ENCODE measurements around the gene LMOD1. TPM values are rescaled to one million over a fixed set of nuclear protein-coding genes. Genes with fewer than 3 reads are reported as not detected.
"Not testable (repeated sequence)": the region's sequence is repeated elsewhere in the genome, so short reads cannot be mapped to it uniquely, and the experiment has no call there.

LMOD1 gene
- total RNA-seq = 41.6 TPM

DNA sequence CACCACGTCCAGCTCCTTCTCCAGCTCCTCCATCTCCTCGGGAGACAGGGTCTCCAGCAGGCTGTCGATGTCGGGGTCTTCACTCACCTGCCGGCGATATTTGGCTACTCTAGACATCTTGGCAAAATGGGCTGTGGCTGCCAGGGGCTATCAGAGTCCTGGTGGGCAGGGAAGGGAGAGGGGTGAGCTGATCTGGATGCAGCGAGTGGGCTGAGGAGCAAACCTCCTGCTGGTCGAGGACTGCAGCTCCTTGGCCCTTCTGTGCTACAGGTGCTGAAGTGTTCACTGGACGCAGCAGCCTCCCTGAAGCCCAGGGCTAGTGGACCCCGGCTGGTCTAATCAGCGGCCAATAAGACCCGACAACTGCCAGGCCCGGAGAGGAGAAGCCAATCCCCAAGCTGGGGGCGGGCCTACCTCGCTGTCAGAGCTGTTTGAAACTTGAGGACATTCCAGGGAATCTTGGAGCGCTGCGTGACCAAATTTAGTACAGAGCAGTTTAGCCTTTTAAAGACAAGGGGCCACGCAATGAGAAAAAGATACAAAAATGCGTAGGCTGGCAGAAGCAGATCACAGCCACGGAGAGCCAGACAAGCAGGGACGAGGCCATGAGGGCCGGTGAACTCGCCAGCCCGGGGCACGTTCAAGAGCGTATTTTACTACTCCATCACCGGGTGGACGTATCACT lies at the start of gene LMOD1:
LMOD1 (minus strand) TSS at position 325 of the 685 bp plus-strand sequence; CDS start at position 117, 208 bp downstream.
- DNase-seq (ENCODE audit: low spot score) = peak; percentile 88
- ATAC-seq = peak; percentile 96
- intact Hi-C loops (cut with DNase I) = no loop called here

GRCh38 chr1:201990427-201990826 lies 44.1 kb upstream of the LMOD1 start:
- peak; percentile 18 for DNase-seq (ENCODE audit: low spot score)
- ATAC-seq = no peak
- intact Hi-C loops (cut with DNase I) = no loop called here

DNA sequence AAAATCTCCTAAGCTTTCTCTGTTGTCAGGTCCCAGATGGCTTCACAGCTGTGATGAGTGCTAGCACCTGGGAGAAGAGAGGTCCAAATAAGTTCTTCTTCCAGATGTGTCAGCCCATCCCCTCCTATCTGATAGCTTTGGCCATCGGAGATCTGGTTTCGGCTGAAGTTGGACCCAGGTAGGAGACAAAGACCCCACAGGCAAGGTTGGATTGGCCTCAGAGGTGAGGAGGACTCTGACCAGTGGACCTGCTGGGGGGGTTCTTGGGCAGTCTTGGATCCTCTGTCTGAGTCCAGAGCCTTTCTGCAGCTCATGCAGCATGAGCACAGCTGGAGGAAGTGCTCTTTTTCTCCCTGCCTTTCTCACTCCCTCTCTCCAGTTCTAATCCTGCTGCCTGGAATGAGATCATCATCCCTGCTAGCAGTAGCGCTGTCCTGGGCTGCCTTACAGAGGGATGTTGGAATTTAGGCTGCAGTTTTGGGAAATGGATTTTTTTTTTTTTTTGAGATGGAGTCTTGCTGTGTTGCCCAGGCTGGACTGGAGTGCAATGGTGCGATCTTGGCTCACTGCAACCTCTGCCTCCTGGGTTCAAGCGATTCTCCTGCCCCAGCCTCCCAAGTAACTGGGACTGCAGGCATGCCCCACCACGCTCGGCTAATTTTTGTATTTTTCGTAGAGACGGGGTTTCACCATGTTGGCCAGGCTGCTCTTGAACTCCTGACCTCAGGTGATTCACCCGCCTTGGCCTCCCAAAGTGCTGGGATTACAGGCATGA lies 43.2 kb upstream of the LMOD1 start:
- ATAC-seq = no peak
- intact Hi-C loops (cut with DNase I) = no loop called here
- DNase-seq (ENCODE audit: low spot score) = peak; percentile 43

DNA sequence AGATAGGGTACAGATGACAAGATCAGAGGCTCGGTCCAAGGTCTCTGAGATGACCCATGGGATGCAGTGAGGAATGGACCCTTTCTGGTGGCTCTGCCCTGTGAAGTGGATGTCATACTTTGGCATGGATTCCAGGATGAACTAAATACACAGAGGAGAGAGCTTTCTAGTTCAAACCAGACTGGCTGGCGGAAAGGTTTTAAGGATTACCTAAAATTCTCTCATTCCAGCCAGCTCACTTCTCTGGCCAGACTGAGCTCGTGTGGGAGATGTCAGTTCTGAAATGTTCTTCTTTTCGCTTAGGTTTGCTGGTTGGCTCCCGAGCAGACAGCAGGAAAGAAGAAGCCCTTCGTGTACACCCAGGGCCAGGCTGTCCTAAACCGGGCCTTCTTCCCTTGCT lies 42.3 kb upstream of the LMOD1 start:
- ATAC-seq = peak; percentile 36
- peak; percentile 19 for DNase-seq (ENCODE audit: low spot score)
- intact Hi-C loops (cut with DNase I) = no loop called here

GRCh38 chr1:201985355-201985754 lies 39.0 kb upstream of the LMOD1 start:
- ATAC-seq (no peak), DNase-seq (ENCODE audit: low spot score) (peak; percentile 7)
- intact Hi-C loops (cut with DNase I) = no loop called here

- ATAC-seq = no peak
- intact Hi-C loops (cut with DNase I) = no loop called here
- no peak for DNase-seq (ENCODE audit: low spot score)
Measured at GRCh38 chr1:201984446-201984845, 38.1 kb upstream of the LMOD1 start.

DNA sequence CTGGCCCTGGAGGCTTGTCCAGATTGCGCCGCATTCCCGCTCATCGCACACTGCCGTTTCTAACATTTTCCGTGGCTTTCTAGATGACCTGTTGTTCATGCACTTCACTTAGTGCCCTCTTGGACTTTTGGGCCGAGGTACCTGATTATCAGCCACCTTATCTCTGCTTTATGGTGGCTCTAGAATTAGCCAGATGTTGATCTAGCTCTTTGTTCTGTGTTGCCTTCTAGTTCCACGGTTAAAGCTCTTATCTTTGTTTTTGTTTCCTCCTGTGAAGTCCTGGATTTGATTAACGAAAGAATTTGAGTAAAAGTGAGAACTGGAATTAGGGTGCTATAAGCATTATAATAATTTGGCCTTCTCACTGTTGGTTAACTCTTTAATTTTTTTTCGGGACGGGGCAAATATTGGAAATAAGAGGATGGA lies 37.0 kb upstream of the LMOD1 start:
- ATAC-seq (no peak), DNase-seq (ENCODE audit: low spot score) (no peak)
- intact Hi-C loops (cut with DNase I) = no loop called here

DNA sequence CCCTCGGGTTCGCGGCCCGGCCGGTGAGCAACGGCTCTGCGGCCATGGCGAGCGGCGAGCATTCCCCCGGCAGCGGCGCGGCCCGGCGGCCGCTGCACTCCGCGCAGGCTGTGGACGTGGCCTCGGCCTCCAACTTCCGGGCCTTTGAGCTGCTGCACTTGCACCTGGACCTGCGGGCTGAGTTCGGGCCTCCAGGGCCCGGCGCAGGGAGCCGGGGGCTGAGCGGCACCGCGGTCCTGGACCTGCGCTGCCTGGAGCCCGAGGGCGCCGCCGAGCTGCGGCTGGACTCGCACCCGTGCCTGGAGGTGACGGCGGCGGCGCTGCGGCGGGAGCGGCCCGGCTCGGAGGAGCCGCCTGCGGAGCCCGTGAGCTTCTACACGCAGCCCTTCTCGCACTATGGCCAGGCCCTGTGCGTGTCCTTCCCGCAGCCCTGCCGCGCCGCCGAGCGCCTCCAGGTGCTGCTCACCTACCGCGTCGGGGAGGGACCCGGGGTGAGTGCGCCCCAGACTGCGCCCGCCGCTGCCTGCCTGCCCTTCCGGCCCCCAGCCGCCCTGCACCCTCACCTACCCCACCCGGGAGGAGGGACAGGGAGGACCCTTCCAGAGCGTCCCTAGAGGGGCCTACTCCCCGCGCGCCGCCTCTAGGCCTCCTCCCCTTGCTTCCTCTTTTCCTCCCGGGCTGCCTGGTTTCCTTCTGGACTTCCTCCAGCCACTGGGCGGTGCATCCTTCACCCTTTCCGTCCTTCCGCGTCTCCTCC lies 36.5 kb upstream of the LMOD1 start, which contains the start of gene RNPEP:
RNPEP (plus strand) TSS at position 26 of the 757 bp plus-strand sequence; CDS start at position 45, 19 bp downstream.
- intact Hi-C loops (cut with DNase I) = no loop called here
- DNase-seq (ENCODE audit: low spot score) (peak; percentile 87), ATAC-seq (peak; percentile 89)

GRCh38 chr1:201982082-201982622 lies 35.8 kb upstream of the LMOD1 start:
- ATAC-seq = peak; percentile 79
- peak; percentile 87 for DNase-seq (ENCODE audit: low spot score)
- intact Hi-C loops (cut with DNase I) = no loop called here

GRCh38 chr1:201970334-201971159 lies 24.2 kb upstream of the LMOD1 start:
- intact Hi-C loops (cut with DNase I) = no loop called here
- ATAC-seq (peak; percentile 39), DNase-seq (ENCODE audit: low spot score) (no peak)

- ATAC-seq = no peak
- intact Hi-C loops (cut with DNase I) = no loop called here
- no peak for DNase-seq (ENCODE audit: low spot score)
Measured at GRCh38 chr1:201968202-201968925, 22.0 kb upstream of the LMOD1 start.

DNA sequence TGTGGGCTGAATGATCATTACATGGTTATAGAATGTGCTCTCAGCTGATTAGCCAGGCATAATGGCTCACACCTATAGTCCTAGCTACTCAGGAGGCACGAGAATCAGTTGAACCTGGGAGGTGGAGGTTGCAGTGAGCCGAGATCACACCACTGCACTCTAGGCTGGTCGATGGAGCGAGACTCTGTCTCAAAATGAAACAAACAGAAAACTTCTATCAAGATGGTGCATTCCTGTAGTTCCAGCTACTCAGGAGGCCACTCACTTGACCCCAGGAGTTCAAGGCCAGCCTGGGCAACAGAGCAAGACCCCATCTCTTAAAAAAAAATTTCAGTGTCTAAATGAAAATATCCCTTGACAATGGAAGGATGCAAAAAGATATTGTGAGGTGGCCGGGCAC lies 19.8 kb upstream of the LMOD1 start:
- ATAC-seq = no peak
- no peak for DNase-seq (ENCODE audit: low spot score)
- intact Hi-C loops (cut with DNase I) = no loop called here

- intact Hi-C loops (cut with DNase I) = no loop called here
- ATAC-seq = no peak
- no peak for DNase-seq (ENCODE audit: low spot score)
Measured at GRCh38 chr1:201964261-201964660, 17.9 kb upstream of the LMOD1 start.

GRCh38 chr1:201962382-201962781 lies 16.0 kb upstream of the LMOD1 start:
- intact Hi-C loops (cut with DNase I); ATAC-seq; DNase-seq (ENCODE audit: low spot score): not testable (repeated sequence)

- DNase-seq (ENCODE audit: low spot score) (no peak), ATAC-seq (no peak)
- intact Hi-C loops (cut with DNase I) = no loop called here
Measured at GRCh38 chr1:201958348-201958747, 12.0 kb upstream of the LMOD1 start.

GRCh38 chr1:201955729-201956143 lies 9.4 kb upstream of the LMOD1 start:
- intact Hi-C loops (cut with DNase I) = no loop called here
- DNase-seq (ENCODE audit: low spot score) (no peak), ATAC-seq (no peak)

- intact Hi-C loops (cut with DNase I) = no loop called here
- ATAC-seq (peak; percentile 100), DNase-seq (ENCODE audit: low spot score) (peak; percentile 97)
Measured at GRCh38 chr1:201955009-201955728, 8.8 kb upstream of the LMOD1 start, which contains the start of gene TIMM17A. Gene TIMM17A, plus strand, starts transcription at chr1:201955503. Its CDS starts 24 bp downstream, at chr1:201955527.

All from sciatic nerve (tissue), 2 donors.